Measurements from ENCODE around the gene EPX. TPM values are rescaled to one million over a fixed set of nuclear protein-coding genes. Genes with fewer than 3 reads are reported as not detected.

The EPX gene
- total and polyA plus RNA-seq, 2 donors (not counting 1 experiment from before 2014, with no cell fraction given): not detected

GRCh38 chr17:58207451-58207850 lies 14.9 kb downstream of the EPX start:
- Histone ChIP-seq H3K4me3 (replicated peaks in 1 of 4; ENCODE audit: control extremely low read depth in 1 of 4, insufficient read depth in 1 of 4, low read depth in 3 of 4, low read length in 4 of 4) (no peak overlapping the region), H3K9ac (ENCODE audit: insufficient read depth, low read length) (no peak overlapping the region), H2AFZ (ENCODE audit: low read length) (no peak overlapping the region), H3K27me3 (ENCODE audit: control insufficient read depth, insufficient read depth, low read length) (no peaks in the 10 kb centered on the region), H3K79me2 (ENCODE audit: control insufficient read depth, insufficient read depth, low read length) (no peaks in the 10 kb centered on the region), H3K27ac (ENCODE audit: insufficient read depth, low read length) (no peak overlapping the region), H3K4me2 (ENCODE audit: extremely low read depth, insufficient read depth, low read length) (no peak overlapping the region), H3K36me3 (ENCODE audit: control insufficient read depth, insufficient read depth, low read length) (peaks cover 3% of the 10 kb centered on the region), H3K4me1 (ENCODE audit: control insufficient read depth, extremely low read depth, insufficient read depth, low read length) (no peaks in the 10 kb centered on the region), H3K9me3 (ENCODE audit: control insufficient read depth, insufficient read depth, low read depth, low read length) (no peaks in the 10 kb centered on the region), H4K20me1 (ENCODE audit: control insufficient read depth, extremely low read depth, insufficient read depth, low read length) (no peaks in the 10 kb centered on the region)
- TF ChIP-seq EZH2 (IDR thresholded peaks at IDR 0.05; ENCODE audit: low read length, missing control alignments) (no peak), CTCF (conservative IDR thresholded peaks at IDR 0.05 in 1 of 2, IDR thresholded peaks at IDR 0.05 in 1 of 2; ENCODE audit: low read depth in 1 of 2, low read length in 2 of 2) (no peak)
- DNase-seq (ENCODE audit: low read depth in 2 of 2): no peak

GRCh38 chr17:58208344-58208743 lies 15.8 kb downstream of the EPX start:
- no peaks in the 10 kb centered on the region for H3K9me3 ChIP-seq (ENCODE audit: control insufficient read depth, insufficient read depth, low read depth, low read length)
- no peak overlapping the region for H3K9ac ChIP-seq (ENCODE audit: insufficient read depth, low read length)
- H4K20me1 ChIP-seq (ENCODE audit: control insufficient read depth, extremely low read depth, insufficient read depth, low read length): no peaks in the 10 kb centered on the region
- no peaks in the 10 kb centered on the region for H3K79me2 ChIP-seq (ENCODE audit: control insufficient read depth, insufficient read depth, low read length)
- H3K27me3 ChIP-seq (ENCODE audit: control insufficient read depth, insufficient read depth, low read length): no peaks in the 10 kb centered on the region
- no peak overlapping the region for H2AFZ ChIP-seq (ENCODE audit: low read length)
- no peak for DNase-seq (ENCODE audit: low read depth in 2 of 2)
- TF ChIP-seq EZH2 (IDR thresholded peaks at IDR 0.05; ENCODE audit: low read length, missing control alignments): no peak
- no peak for TF ChIP-seq CTCF (conservative IDR thresholded peaks at IDR 0.05 in 1 of 2, IDR thresholded peaks at IDR 0.05 in 1 of 2; ENCODE audit: low read depth in 1 of 2, low read length in 2 of 2)
- no peak overlapping the region for H3K27ac ChIP-seq (ENCODE audit: insufficient read depth, low read length)
- H3K4me1 ChIP-seq (ENCODE audit: control insufficient read depth, extremely low read depth, insufficient read depth, low read length): no peaks in the 10 kb centered on the region
- no peak overlapping the region for H3K4me2 ChIP-seq (ENCODE audit: extremely low read depth, insufficient read depth, low read length)
- peaks cover 3% of the 10 kb centered on the region for H3K36me3 ChIP-seq (ENCODE audit: control insufficient read depth, insufficient read depth, low read length)
- no peak overlapping the region for H3K4me3 ChIP-seq (replicated peaks in 1 of 4; ENCODE audit: control extremely low read depth in 1 of 4, insufficient read depth in 1 of 4, low read depth in 3 of 4, low read length in 4 of 4)

GRCh38 chr17:58210922-58211321 lies 18.4 kb downstream of the EPX start:
- H3K4me1 ChIP-seq (ENCODE audit: control insufficient read depth, extremely low read depth, insufficient read depth, low read length): no peaks in the 10 kb centered on the region
- no peaks in the 10 kb centered on the region for H4K20me1 ChIP-seq (ENCODE audit: control insufficient read depth, extremely low read depth, insufficient read depth, low read length)
- DNase-seq (ENCODE audit: low read depth in 2 of 2): no peak
- no peaks in the 10 kb centered on the region for H3K79me2 ChIP-seq (ENCODE audit: control insufficient read depth, insufficient read depth, low read length)
- H3K9ac ChIP-seq (ENCODE audit: insufficient read depth, low read length): no peak overlapping the region
- H3K9me3 ChIP-seq (ENCODE audit: control insufficient read depth, insufficient read depth, low read depth, low read length): no peaks in the 10 kb centered on the region
- peaks cover 3% of the 10 kb centered on the region for H3K36me3 ChIP-seq (ENCODE audit: control insufficient read depth, insufficient read depth, low read length)
- no peak for TF ChIP-seq EZH2 (IDR thresholded peaks at IDR 0.05; ENCODE audit: low read length, missing control alignments)
- no peak for TF ChIP-seq CTCF (conservative IDR thresholded peaks at IDR 0.05 in 1 of 2, IDR thresholded peaks at IDR 0.05 in 1 of 2; ENCODE audit: low read depth in 1 of 2, low read length in 2 of 2)
- no peaks in the 10 kb centered on the region for H3K27me3 ChIP-seq (ENCODE audit: control insufficient read depth, insufficient read depth, low read length)
- H2AFZ ChIP-seq (ENCODE audit: low read length): no peak overlapping the region
- H3K4me3 ChIP-seq (replicated peaks in 1 of 4; ENCODE audit: control extremely low read depth in 1 of 4, insufficient read depth in 1 of 4, low read depth in 3 of 4, low read length in 4 of 4): no peak overlapping the region
- H3K4me2 ChIP-seq (ENCODE audit: extremely low read depth, insufficient read depth, low read length): no peak overlapping the region
- H3K27ac ChIP-seq (ENCODE audit: insufficient read depth, low read length): no peak overlapping the region
